ENCODE data around the gene MLX. TPM values are rescaled to one million over a fixed set of nuclear protein-coding genes. Genes with fewer than 3 reads are reported as not detected.

MLX gene
- total and polyA plus RNA-seq, 3 donors from 2014 or later: 26.7 to 38.6 (median 27.6) TPM

- Histone ChIP-seq H3K9me3 (no peaks in the 10 kb centered on the region), H3K27ac (peak overlapping the region in 1 of 2 donors; percentile 82), H3K4me3 (no peak overlapping the region), H3K36me3 (ENCODE audit: low read depth, missing control alignments) (no peaks in the 10 kb centered on the region), H3K27me3 (no peaks in the 10 kb centered on the region), H3K4me1 (peaks cover 31% of the 10 kb centered on the region)
- intact Hi-C loops (cut with DNase I; ENCODE audit: low total_unique reads): no loop called here
- DNase-seq: no peak
- no peak for TF ChIP-seq POLR2A (IDR thresholded peaks at IDR 0.05)
- 90 to 93% methylated on average over 8 to 16 of the region's 16 CpGs for WGBS, 2 donors
Measured at GRCh38 chr17:42565523-42566214, 1.2 kb upstream of the MLX start.

GRCh38 chr17:42566215-42566882, 551 bp upstream of the MLX start:
- no peak for TF ChIP-seq CTCF (IDR thresholded peaks at IDR 0.05)
- no peak for TF ChIP-seq POLR2A (IDR thresholded peaks at IDR 0.05)
- Histone ChIP-seq H3K4me3 (peak overlapping the region; percentile 91 to 94), H3K4me1 (peaks cover 31% of the 10 kb centered on the region), H3K9me3 (no peaks in the 10 kb centered on the region), H3K27me3 (no peaks in the 10 kb centered on the region), H3K27ac (peak overlapping the region; percentile 82 to 88), H3K36me3 (ENCODE audit: low read depth, missing control alignments) (no peaks in the 10 kb centered on the region)
- intact Hi-C loops (cut with DNase I; ENCODE audit: low total_unique reads): no loop called here
- no peak for DNase-seq
- 16 to 18% methylated on average over 21 to 28 of the region's 28 CpGs for WGBS, 2 donors

- Histone ChIP-seq H3K4me3 (peak overlapping the region in 1 of 2 donors; percentile 94), H3K4me1 (peaks cover 21% of the 10 kb centered on the region), H3K27ac (no peak overlapping the region), H3K9me3 (no peaks in the 10 kb centered on the region), H3K27me3 (no peaks in the 10 kb centered on the region), H3K36me3 (ENCODE audit: low read depth, missing control alignments) (no peaks in the 10 kb centered on the region)
- DNase-seq: no peak
- TF ChIP-seq CTCF (IDR thresholded peaks at IDR 0.05) (no peak), POLR2A (IDR thresholded peaks at IDR 0.05) (no peak)
- 70 to 78% methylated on average over 11 to 14 of the region's 14 CpGs for whole genome bisulfite sequencing, 2 donors
- intact Hi-C loops (cut with DNase I; ENCODE audit: low total_unique reads): no loop called here
Measured at GRCh38 chr17:42568341-42569111, 1.6 kb downstream of the MLX start.

- TF ChIP-seq POLR2A (IDR thresholded peaks at IDR 0.05): no peak
- TF ChIP-seq CTCF (IDR thresholded peaks at IDR 0.05): no peak
- intact Hi-C loops (cut with DNase I; ENCODE audit: low total_unique reads): loop anchor here (10.0 kb wide), 1 partner anchor 103 kb away; the partner anchor contains the start of gene PLEKHH3
- Histone ChIP-seq H3K4me3 (no peak overlapping the region), H3K9me3 (no peaks in the 10 kb centered on the region), H3K27me3 (no peaks in the 10 kb centered on the region), H3K36me3 (ENCODE audit: low read depth, missing control alignments) (no peaks in the 10 kb centered on the region), H3K4me1 (peaks cover 11% of the 10 kb centered on the region), H3K27ac (no peak overlapping the region)
- 77% methylated on average over 12 of the region's 12 CpGs for WGBS, 2 donors
- no peak for DNase-seq
Measured at GRCh38 chr17:42571435-42572225, 4.7 kb downstream of the MLX start.
